HepG2 (cell line): ENCODE data around the gene VCL. TPM values are rescaled to one million over a fixed set of nuclear protein-coding genes. Genes with fewer than 3 reads are reported as not detected.

ENCODE experiments used
- ATAC-seq: fragments of 200-7000 bp; cut with Tn5 transposase; 3 replicates; pipeline ENCODE4 v1.9.1; 2020; ENCODE audit warnings: mild to moderate bottlenecking, moderate library complexity
- BruUV-seq: library from RNA; stranded (reverse); fragments of 400-500 nt; replicated peaks from 2 replicates; lab custom pipeline; 2021; lab: Mats Ljungman, UMichigan
- CTCF ChIA-PET: fragments of 300-600 bp; formaldehyde crosslinking; extraction: SDS; loops from one replicate; lab custom pipeline; 2021; ENCODE audit warnings: low total read pairs, inconsistent platforms, low intra/inter-chr PET ratio; lab: Yijun Ruan, JAX
- POLR2A ChIA-PET: fragments of 350-600 bp; sonication (Branson Sonifier 250); formaldehyde crosslinking; loops from one replicate; lab custom pipeline; 2020; ENCODE audit warnings: antibody characterized with exemption, inconsistent platforms; lab: Yijun Ruan, JAX
- DNase-seq: peaks from one replicate; pipeline ENCODE4 v3.0.0-alpha.2; 2015; ENCODE audit warnings: low spot score
- FAIRE-seq: peaks from 3 replicates; lab custom pipeline; 2011; peaks lifted over from hg19 to GRCh38; lab: Jason Lieb, UNC
- H2AFZ ChIP-seq: one replicate; pipeline ENCODE4 v1.6.1; 2011; ENCODE audit warnings: low read length, inconsistent platforms
- H3K27ac ChIP-seq: fragments of 300-600 bp; 3 replicates; pipeline ENCODE4 v1.8.0; 2011; ENCODE audit warnings: mixed run types, mild to moderate bottlenecking, mixed read lengths, low read length, inconsistent platforms; ENCODE audit not compliant: insufficient read depth; ENCODE audit errors: extremely low read length
- H3K27me3 ChIP-seq, 2 experiments: fragments of 200-600 bp in 1 of 2; 2 replicates in 1 of 2; 3 replicates in 1 of 2; pipeline versions ENCODE4 v1.6.0 to v1.8.0; 2011; ENCODE audit warnings: low read length in 2 of 2, mild to moderate bottlenecking in 2 of 2, moderate library complexity in 2 of 2, inconsistent platforms in 1 of 2; ENCODE audit not compliant: insufficient read depth in 2 of 2, control insufficient read depth in 1 of 2
- H3K36me3 ChIP-seq, 2 experiments: fragments of 200-600 bp in 1 of 2; replicated peaks in 1 of 2; 2 replicates in 1 of 2; 3 replicates in 1 of 2; pipeline versions ENCODE4 v1.5.1 to v1.8.0; 2011; ENCODE audit warnings: low read length in 2 of 2, inconsistent platforms in 1 of 2; ENCODE audit not compliant: insufficient read depth in 2 of 2, control insufficient read depth in 1 of 2
- H3K4me1 ChIP-seq: 2 replicates; pipeline ENCODE4 v1.5.1; 2012; ENCODE audit warnings: low read length, inconsistent platforms; ENCODE audit not compliant: insufficient read depth
- H3K4me2 ChIP-seq: 2 replicates; pipeline ENCODE4 v1.6.0; 2011; ENCODE audit warnings: low read depth, low read length, inconsistent platforms
- H3K4me3 ChIP-seq, 3 experiments: fragments of 200-600 bp in 1 of 3; sonication (generic), shearing (Covaris generic) in 1 of 3; replicated peaks in 1 of 3; 2 replicates each; pipeline ENCODE4 v1.5.1; 2011 to 2016; ENCODE audit warnings: low read length in 3 of 3, inconsistent platforms in 2 of 3, low read depth in 2 of 3, mild to moderate bottlenecking in 2 of 3, control low read depth in 1 of 3, mixed read lengths in 1 of 3; ENCODE audit not compliant: insufficient read depth in 1 of 3
- H3K79me2 ChIP-seq: one replicate; pipeline ENCODE4 v1.6.1; 2011; ENCODE audit warnings: low read length, inconsistent platforms; ENCODE audit not compliant: insufficient read depth
- H3K9ac ChIP-seq: 2 replicates; pipeline ENCODE4 v1.6.0; 2011; ENCODE audit warnings: mild to moderate bottlenecking, low read depth, low read length, inconsistent platforms; ENCODE audit not compliant: insufficient read depth
- H3K9me3 ChIP-seq: 2 replicates; pipeline ENCODE4 v1.5.1; 2012; ENCODE audit warnings: mild to moderate bottlenecking, low read length
- H4K20me1 ChIP-seq: 2 replicates; pipeline ENCODE4 v1.6.0; 2011; ENCODE audit warnings: inconsistent platforms, mild to moderate bottlenecking, low read length, moderate library complexity; ENCODE audit not compliant: insufficient read depth
- ATF1 ChIP-seq: IDR thresholded peaks from 2 replicates; pipeline ENCODE4 v1.6.1; 2016; ENCODE audit warnings: mild to moderate bottlenecking, control low read depth
- GTF2F1 ChIP-seq: fragments of 150-350 bp; IDR thresholded peaks from 2 replicates; pipeline ENCODE4 v1.6.1; 2014; ENCODE audit warnings: low read length
- HDAC6 ChIP-seq: fragments of 200-600 bp; sonication (generic); IDR thresholded peaks from 2 replicates; pipeline ENCODE4 v1.7.0; 2017; ENCODE audit warnings: mild to moderate bottlenecking, antibody characterized with exemption, low read length, low read depth
- HNF4G ChIP-seq, 2 experiments: sonication (generic) in 1 of 2; formaldehyde crosslinking in 1 of 2; IDR thresholded peaks; 2 replicates each; pipeline versions ENCODE4 v1.4.0 to v1.6.1; 2011 to 2020; ENCODE audit warnings: borderline replicate concordance in 2 of 2, low read depth in 2 of 2, mild to moderate bottlenecking in 2 of 2, low read length in 1 of 2, missing genetic modification reagents in 1 of 2, moderate library complexity in 1 of 2
- HNRNPLL ChIP-seq: fragments of 200-400 bp; formaldehyde crosslinking; IDR thresholded peaks from 2 replicates; pipeline ENCODE4 v1.6.1; 2017; ENCODE audit warnings: mild to moderate bottlenecking, low read depth, low read length; ENCODE audit not compliant: poor library complexity, severe bottlenecking
- NR3C1 ChIP-seq: sonication (generic); formaldehyde crosslinking; IDR thresholded peaks from 2 replicates; pipeline ENCODE4 v1.4.0; 2020; ENCODE audit warnings: missing genetic modification reagents
- PAF1 ChIP-seq: IDR thresholded peaks from 2 replicates; pipeline ENCODE4 v1.6.1; 2016; ENCODE audit warnings: missing genetic modification reagents, missing compliant biosample characterization
- SP4 ChIP-seq: sonication (generic); formaldehyde crosslinking; IDR thresholded peaks from 2 replicates; pipeline ENCODE4 v1.8.1; 2023; ENCODE audit warnings: mild to moderate bottlenecking, missing genetic modification reagents
- ZFP41 ChIP-seq: sonication (generic); formaldehyde crosslinking; IDR thresholded peaks from 2 replicates; pipeline ENCODE4 v1.4.0; 2020; ENCODE audit warnings: mild to moderate bottlenecking, missing genetic modification reagents, borderline replicate concordance
- ZNF24 ChIP-seq: fragments of 450-650 bp; IDR thresholded peaks from 2 replicates; pipeline ENCODE4 v1.6.1; 2017; ENCODE audit warnings: antibody characterized with exemption, mild to moderate bottlenecking
- ZNF7 ChIP-seq: IDR thresholded peaks from 2 replicates; pipeline ENCODE4 v1.6.1; 2016; ENCODE audit warnings: missing biosample characterization, missing genetic modification reagents
- WGBS: methylation state at CpG from one replicate; pipeline ENCODE4 v1.1.6; 2017; ENCODE audit warnings: low lambda C conversion rate; 5-methylcytosine and 5-hydroxymethylcytosine counted together
- in situ Hi-C: cut with HindIII; loops from 2 replicates; pipeline ENCODE4 v1.10.0; 2017; ENCODE audit warnings: low pct_unique_long_range_greater_than_20kb; ENCODE audit not compliant: extremely low pct_ligation_motif_present
- intact Hi-C: fragments of 100-400 bp; cut with micrococcal nuclease; formaldehyde crosslinking; loops from one replicate; pipeline ENCODE4 v1.10.0; 2022; ENCODE audit not compliant: unreplicated experiment
- polyA plus RNA-seq, 8 experiments: library from polyadenylated mRNA; depleted of rRNA in 3 of 8; stranded (reverse) in 7 of 8; unstranded in 1 of 8; fragments of >200 nt; fragmentation: Illumina TruSeq in 4 of 8; extraction: Trizol in 4 of 8; gene quantifications; 2 replicates each; pipeline versions ENCODE4 v1.2.1 to v1.2.3, GENCODE V29; 2011 to 2016; ENCODE audit warnings: low read depth in 4 of 8, missing spikeins in 1 of 8, mixed read lengths in 1 of 8; ENCODE audit not compliant: insufficient read depth in 1 of 8
- total RNA-seq, 5 experiments: library from RNA; depleted of rRNA; stranded (reverse); fragments of >200 nt; fragmentation: Illumina TruSeq; extraction: Trizol; gene quantifications; 2 replicates each; pipeline ENCODE4 v1.2.3, GENCODE V29; 2016; ENCODE audit warnings: low read depth in 1 of 5
- TF ChIP-seq, protein P1 (sequence below), 2 experiments: sonication (generic) in 1 of 2; formaldehyde crosslinking in 1 of 2; IDR thresholded peaks; 2 replicates each; pipeline versions ENCODE4 v1.5.1 to v1.6.1; 2011 to 2020; ENCODE audit warnings: borderline replicate concordance in 1 of 2, low read depth in 1 of 2, low read length in 1 of 2, mild to moderate bottlenecking in 1 of 2, missing genetic modification reagents in 1 of 2, moderate library complexity in 1 of 2
- TF ChIP-seq, protein P2 (sequence below): sonication (generic); formaldehyde crosslinking; IDR thresholded peaks from 2 replicates; pipeline ENCODE4 v1.5.1; 2020; ENCODE audit warnings: mild to moderate bottlenecking, missing genetic modification reagents, moderate library complexity
- TF ChIP-seq, protein P3 (sequence below): sonication (generic); formaldehyde crosslinking; IDR thresholded peaks from 2 replicates; pipeline ENCODE4 v1.4.0; 2020; ENCODE audit warnings: missing genetic modification reagents, low read depth, mild to moderate bottlenecking, borderline replicate concordance
- TF ChIP-seq, protein P4 (sequence below): sonication (generic); formaldehyde crosslinking; IDR thresholded peaks from 2 replicates; pipeline ENCODE4 v1.4.0; 2020; ENCODE audit warnings: mild to moderate bottlenecking, missing genetic modification reagents

VCL gene
- total and polyA plus RNA-seq, 2 of the 13 experiments (the other 11 are each of a cell fraction or from before 2014, with no cell fraction given), result 17.3 to 26.9 TPM

DNA sequence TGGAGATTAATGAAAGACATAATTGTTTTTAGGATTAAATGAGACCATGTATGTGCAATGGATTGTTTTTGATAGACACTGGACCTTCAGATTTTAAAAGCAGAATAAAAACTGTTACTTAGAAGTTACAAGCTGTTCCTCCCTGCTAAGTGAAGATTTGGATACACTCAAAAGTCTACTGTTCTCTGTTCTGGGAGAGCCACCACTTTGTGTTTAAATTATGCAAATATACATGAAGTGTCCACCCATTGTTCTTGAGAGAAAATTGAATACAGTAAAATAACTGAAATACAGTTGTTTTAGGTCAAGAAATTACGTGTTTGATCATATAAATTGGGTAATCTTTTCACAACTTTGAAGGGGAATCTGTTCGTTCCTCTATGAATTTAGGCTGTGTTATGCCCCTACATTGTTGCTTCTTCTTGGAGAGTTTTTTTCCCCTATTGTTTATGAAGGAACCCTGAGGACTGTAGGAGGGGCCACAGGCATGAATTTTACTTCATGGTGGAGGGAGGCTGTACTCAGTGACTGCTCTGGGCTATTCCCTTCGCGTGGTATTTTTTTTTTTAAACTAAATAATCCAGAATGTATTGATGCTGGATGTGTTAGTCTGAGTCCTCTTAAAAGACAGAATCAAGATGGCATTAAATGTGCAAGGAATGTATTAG lies 18.6 kb upstream of the VCL start:
- 12% methylated on average over 4 of the region's 4 CpGs for WGBS
- no peaks in the 10 kb centered on the region for H4K20me1 ChIP-seq
- no peaks in the 10 kb centered on the region for H3K27me3 ChIP-seq
- H2AFZ ChIP-seq, result no peak overlapping the region
- ChIA-PET POLR2A (no interaction called here), CTCF (no interaction called here)
- DNase-seq (no peak), FAIRE-seq (no peak), ATAC-seq (no peak)
- in situ Hi-C loops, result no loop called here
- H3K4me2 ChIP-seq, result no peak overlapping the region
- no peaks in the 10 kb centered on the region for H3K4me1 ChIP-seq
- H3K9me3 ChIP-seq, result no peaks in the 10 kb centered on the region
- intact Hi-C loops, result no loop called here
- H3K36me3 ChIP-seq, result no peaks in the 10 kb centered on the region
- no peaks in the 10 kb centered on the region for H3K79me2 ChIP-seq
- no TSS peak for BruUV-seq
- no peak overlapping the region for H3K27ac ChIP-seq
- H3K4me3 ChIP-seq, result no peak overlapping the region
- no peak overlapping the region for H3K9ac ChIP-seq
- TF ChIP-seq ZFP41 (CRISPR knock-in tag), result no peak
- TF ChIP-seq HNF4G (IDR thresholded peaks at IDR 0.05; ENCODE audit: borderline replicate concordance, low read depth, low read length), result no peak
- TF ChIP-seq HNF4G (CRISPR knock-in tag; IDR thresholded peaks at IDR 0.05; ENCODE audit: borderline replicate concordance, low read depth), result no peak
- TF ChIP-seq PAF1 (CRISPR knock-in tag), result no peak
- TF ChIP-seq HNRNPLL, result no peak
- TF ChIP-seq HDAC6, result no peak
- TF ChIP-seq, protein P1, sequence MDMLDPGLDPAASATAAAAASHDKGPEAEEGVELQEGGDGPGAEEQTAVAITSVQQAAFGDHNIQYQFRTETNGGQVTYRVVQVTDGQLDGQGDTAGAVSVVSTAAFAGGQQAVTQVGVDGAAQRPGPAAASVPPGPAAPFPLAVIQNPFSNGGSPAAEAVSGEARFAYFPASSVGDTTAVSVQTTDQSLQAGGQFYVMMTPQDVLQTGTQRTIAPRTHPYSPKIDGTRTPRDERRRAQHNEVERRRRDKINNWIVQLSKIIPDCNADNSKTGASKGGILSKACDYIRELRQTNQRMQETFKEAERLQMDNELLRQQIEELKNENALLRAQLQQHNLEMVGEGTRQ (IDR thresholded peaks at IDR 0.05; ENCODE audit: low read depth, low read length), result no peak
- TF ChIP-seq, protein P1 (CRISPR knock-in tag; IDR thresholded peaks at IDR 0.05; ENCODE audit: borderline replicate concordance), result no peak
- TF ChIP-seq, protein P2, sequence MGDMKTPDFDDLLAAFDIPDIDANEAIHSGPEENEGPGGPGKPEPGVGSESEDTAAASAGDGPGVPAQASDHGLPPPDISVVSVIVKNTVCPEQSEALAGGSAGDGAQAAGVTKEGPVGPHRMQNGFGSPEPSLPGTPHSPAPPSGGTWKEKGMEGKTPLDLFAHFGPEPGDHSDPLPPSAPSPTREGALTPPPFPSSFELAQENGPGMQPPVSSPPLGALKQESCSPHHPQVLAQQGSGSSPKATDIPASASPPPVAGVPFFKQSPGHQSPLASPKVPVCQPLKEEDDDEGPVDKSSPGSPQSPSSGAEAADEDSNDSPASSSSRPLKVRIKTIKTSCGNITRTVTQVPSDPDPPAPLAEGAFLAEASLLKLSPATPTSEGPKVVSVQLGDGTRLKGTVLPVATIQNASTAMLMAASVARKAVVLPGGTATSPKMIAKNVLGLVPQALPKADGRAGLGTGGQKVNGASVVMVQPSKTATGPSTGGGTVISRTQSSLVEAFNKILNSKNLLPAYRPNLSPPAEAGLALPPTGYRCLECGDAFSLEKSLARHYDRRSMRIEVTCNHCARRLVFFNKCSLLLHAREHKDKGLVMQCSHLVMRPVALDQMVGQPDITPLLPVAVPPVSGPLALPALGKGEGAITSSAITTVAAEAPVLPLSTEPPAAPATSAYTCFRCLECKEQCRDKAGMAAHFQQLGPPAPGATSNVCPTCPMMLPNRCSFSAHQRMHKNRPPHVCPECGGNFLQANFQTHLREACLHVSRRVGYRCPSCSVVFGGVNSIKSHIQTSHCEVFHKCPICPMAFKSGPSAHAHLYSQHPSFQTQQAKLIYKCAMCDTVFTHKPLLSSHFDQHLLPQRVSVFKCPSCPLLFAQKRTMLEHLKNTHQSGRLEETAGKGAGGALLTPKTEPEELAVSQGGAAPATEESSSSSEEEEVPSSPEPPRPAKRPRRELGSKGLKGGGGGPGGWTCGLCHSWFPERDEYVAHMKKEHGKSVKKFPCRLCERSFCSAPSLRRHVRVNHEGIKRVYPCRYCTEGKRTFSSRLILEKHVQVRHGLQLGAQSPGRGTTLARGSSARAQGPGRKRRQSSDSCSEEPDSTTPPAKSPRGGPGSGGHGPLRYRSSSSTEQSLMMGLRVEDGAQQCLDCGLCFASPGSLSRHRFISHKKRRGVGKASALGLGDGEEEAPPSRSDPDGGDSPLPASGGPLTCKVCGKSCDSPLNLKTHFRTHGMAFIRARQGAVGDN (CRISPR knock-in tag), result no peak
- no peak for TF ChIP-seq NR3C1 (CRISPR knock-in tag)
- TF ChIP-seq GTF2F1, result no peak
- no peak for TF ChIP-seq ZNF7
- TF ChIP-seq SP4 (CRISPR knock-in tag), result no peak
- no peak for TF ChIP-seq ZNF24
- TF ChIP-seq, protein P3, sequence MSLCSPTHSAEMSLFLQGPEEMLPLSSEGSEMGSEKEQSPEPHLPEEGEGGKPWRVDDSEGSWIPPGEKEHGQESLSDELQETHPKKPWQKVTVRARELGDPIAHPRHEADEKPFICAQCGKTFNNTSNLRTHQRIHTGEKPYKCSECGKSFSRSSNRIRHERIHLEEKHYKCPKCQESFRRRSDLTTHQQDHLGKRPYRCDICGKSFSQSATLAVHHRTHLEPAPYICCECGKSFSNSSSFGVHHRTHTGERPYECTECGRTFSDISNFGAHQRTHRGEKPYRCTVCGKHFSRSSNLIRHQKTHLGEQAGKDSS, result no peak
- no peak for TF ChIP-seq ATF1
- TF ChIP-seq, protein P4, sequence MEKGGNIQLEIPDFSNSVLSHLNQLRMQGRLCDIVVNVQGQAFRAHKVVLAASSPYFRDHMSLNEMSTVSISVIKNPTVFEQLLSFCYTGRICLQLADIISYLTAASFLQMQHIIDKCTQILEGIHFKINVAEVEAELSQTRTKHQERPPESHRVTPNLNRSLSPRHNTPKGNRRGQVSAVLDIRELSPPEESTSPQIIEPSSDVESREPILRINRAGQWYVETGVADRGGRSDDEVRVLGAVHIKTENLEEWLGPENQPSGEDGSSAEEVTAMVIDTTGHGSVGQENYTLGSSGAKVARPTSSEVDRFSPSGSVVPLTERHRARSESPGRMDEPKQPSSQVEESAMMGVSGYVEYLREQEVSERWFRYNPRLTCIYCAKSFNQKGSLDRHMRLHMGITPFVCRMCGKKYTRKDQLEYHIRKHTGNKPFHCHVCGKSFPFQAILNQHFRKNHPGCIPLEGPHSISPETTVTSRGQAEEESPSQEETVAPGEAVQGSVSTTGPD, result no peak
